C4-2B (cell line): ENCODE measurements around the gene EFNB2.

ENCODE experiments used
- ZFX ChIP-seq: fragments of 450-650 bp; IDR thresholded peaks from 2 replicates; pipeline ENCODE4 v1.6.1; 2017
- TF ChIP-seq, protein P1 (sequence below): fragments of 450-650 bp; conservative IDR thresholded peaks from 2 replicates; pipeline ENCODE4 v1.5.1; 2017; ENCODE audit warnings: mild to moderate bottlenecking

DNA sequence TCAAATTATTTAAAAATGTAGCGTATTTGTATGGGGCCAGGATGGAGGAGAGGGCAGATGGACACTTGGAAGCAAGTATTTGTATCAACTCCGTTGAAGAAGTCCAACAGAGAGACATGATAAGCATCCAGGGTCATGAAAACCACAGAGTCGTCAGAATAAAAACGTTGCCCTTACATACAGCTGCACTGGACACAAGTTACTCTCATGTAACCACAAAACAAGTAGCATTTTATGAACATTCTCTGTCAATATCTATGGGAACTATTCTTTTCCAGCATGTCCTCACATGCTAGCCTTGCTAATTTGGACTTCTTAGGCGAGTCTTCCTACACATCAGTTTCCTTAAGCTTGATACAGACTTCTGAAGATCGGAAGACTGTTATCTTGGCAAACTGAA lies 35.0 kb downstream of the EFNB2 start:
- TF ChIP-seq, protein P1, sequence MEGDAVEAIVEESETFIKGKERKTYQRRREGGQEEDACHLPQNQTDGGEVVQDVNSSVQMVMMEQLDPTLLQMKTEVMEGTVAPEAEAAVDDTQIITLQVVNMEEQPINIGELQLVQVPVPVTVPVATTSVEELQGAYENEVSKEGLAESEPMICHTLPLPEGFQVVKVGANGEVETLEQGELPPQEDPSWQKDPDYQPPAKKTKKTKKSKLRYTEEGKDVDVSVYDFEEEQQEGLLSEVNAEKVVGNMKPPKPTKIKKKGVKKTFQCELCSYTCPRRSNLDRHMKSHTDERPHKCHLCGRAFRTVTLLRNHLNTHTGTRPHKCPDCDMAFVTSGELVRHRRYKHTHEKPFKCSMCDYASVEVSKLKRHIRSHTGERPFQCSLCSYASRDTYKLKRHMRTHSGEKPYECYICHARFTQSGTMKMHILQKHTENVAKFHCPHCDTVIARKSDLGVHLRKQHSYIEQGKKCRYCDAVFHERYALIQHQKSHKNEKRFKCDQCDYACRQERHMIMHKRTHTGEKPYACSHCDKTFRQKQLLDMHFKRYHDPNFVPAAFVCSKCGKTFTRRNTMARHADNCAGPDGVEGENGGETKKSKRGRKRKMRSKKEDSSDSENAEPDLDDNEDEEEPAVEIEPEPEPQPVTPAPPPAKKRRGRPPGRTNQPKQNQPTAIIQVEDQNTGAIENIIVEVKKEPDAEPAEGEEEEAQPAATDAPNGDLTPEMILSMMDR, result no peak
- no peak for TF ChIP-seq ZFX
